ENCODE measurements around the gene STARD3. TPM values are rescaled to one million over a fixed set of nuclear protein-coding genes. Genes with fewer than 3 reads are reported as not detected.

STARD3 gene
- total RNA-seq, 2 donors from 2014 or later: 52.5 to 202 TPM

GRCh38 chr17:39595928-39596510 lies 40.9 kb upstream of the STARD3 start:
- no peaks in the 10 kb centered on the region for H3K36me3 ChIP-seq
- H3K4me1 ChIP-seq (replicated peaks): no peaks in the 10 kb centered on the region
- intact Hi-C loops (cut with DNase I): no loop called here
- WGBS: 11% methylated on average over 11 of the region's 11 CpGs
- no peak for TF ChIP-seq CTCF (IDR thresholded peaks at IDR 0.05)
- no peak for TF ChIP-seq POLR2AphosphoS5 (IDR thresholded peaks at IDR 0.05)
- TF ChIP-seq POLR2A (IDR thresholded peaks at IDR 0.05): no peak
- DNase-seq (ENCODE audit: low spot score): no peak
- no peak overlapping the region for H3K27ac ChIP-seq
- H3K9me3 ChIP-seq: no peaks in the 10 kb centered on the region
- no peak overlapping the region for H3K4me3 ChIP-seq
- H3K27me3 ChIP-seq (replicated peaks; ENCODE audit: insufficient read depth): peaks cover 37% of the 10 kb centered on the region

- no peaks in the 10 kb centered on the region for H3K4me1 ChIP-seq (replicated peaks)
- H3K4me3 ChIP-seq: no peak overlapping the region
- H3K36me3 ChIP-seq: no peaks in the 10 kb centered on the region
- WGBS: 3% methylated on average over 47 of the region's 47 CpGs
- no peak for DNase-seq (ENCODE audit: low spot score)
- intact Hi-C loops (cut with DNase I): no loop called here
- no peaks in the 10 kb centered on the region for H3K9me3 ChIP-seq
- TF ChIP-seq POLR2A (IDR thresholded peaks at IDR 0.05) (no peak), POLR2AphosphoS5 (IDR thresholded peaks at IDR 0.05) (no peak), CTCF (IDR thresholded peaks at IDR 0.05) (no peak)
- H3K27me3 ChIP-seq (replicated peaks; ENCODE audit: insufficient read depth): peaks cover 37% of the 10 kb centered on the region
- no peak overlapping the region for H3K27ac ChIP-seq
Observed at GRCh38 chr17:39596543-39597267, 40.2 kb upstream of the STARD3 start.

GRCh38 chr17:39597372-39598046 lies 39.4 kb upstream of the STARD3 start:
- Histone ChIP-seq H3K9me3 (no peaks in the 10 kb centered on the region), H3K36me3 (no peaks in the 10 kb centered on the region), H3K4me1 (replicated peaks) (no peaks in the 10 kb centered on the region), H3K4me3 (no peak overlapping the region), H3K27me3 (replicated peaks; ENCODE audit: insufficient read depth) (peaks cover 37% of the 10 kb centered on the region), H3K27ac (no peak overlapping the region)
- TF ChIP-seq POLR2A (IDR thresholded peaks at IDR 0.05): no peak
- no peak for TF ChIP-seq CTCF (IDR thresholded peaks at IDR 0.05)
- 6% methylated on average over 22 of the region's 22 CpGs for WGBS
- no peak for DNase-seq (ENCODE audit: low spot score)
- intact Hi-C loops (cut with DNase I): no loop called here

GRCh38 chr17:39598047-39598481 lies 38.9 kb upstream of the STARD3 start:
- no peak for DNase-seq (ENCODE audit: low spot score)
- Histone ChIP-seq H3K4me1 (replicated peaks) (no peaks in the 10 kb centered on the region), H3K9me3 (no peaks in the 10 kb centered on the region), H3K27me3 (replicated peaks; ENCODE audit: insufficient read depth) (peaks cover 37% of the 10 kb centered on the region), H3K27ac (no peak overlapping the region), H3K4me3 (no peak overlapping the region), H3K36me3 (no peaks in the 10 kb centered on the region)
- TF ChIP-seq CTCF (IDR thresholded peaks at IDR 0.05) (no peak), POLR2A (IDR thresholded peaks at IDR 0.05) (no peak)
- intact Hi-C loops (cut with DNase I): no loop called here
- WGBS: 8% methylated on average over 13 of the region's 13 CpGs
